Measurements from ENCODE around the gene CYP1A1. TPM values are rescaled to one million over a fixed set of nuclear protein-coding genes. Genes with fewer than 3 reads are reported as not detected.

Gene CYP1A1, protein sequence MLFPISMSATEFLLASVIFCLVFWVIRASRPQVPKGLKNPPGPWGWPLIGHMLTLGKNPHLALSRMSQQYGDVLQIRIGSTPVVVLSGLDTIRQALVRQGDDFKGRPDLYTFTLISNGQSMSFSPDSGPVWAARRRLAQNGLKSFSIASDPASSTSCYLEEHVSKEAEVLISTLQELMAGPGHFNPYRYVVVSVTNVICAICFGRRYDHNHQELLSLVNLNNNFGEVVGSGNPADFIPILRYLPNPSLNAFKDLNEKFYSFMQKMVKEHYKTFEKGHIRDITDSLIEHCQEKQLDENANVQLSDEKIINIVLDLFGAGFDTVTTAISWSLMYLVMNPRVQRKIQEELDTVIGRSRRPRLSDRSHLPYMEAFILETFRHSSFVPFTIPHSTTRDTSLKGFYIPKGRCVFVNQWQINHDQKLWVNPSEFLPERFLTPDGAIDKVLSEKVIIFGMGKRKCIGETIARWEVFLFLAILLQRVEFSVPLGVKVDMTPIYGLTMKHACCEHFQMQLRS
- polyA plus RNA-seq (ENCODE audit: insufficient read length in 4 of 4): under 1 TPM in 1 of 4 donors, not detected in 3; 0.20 TPM

DNA sequence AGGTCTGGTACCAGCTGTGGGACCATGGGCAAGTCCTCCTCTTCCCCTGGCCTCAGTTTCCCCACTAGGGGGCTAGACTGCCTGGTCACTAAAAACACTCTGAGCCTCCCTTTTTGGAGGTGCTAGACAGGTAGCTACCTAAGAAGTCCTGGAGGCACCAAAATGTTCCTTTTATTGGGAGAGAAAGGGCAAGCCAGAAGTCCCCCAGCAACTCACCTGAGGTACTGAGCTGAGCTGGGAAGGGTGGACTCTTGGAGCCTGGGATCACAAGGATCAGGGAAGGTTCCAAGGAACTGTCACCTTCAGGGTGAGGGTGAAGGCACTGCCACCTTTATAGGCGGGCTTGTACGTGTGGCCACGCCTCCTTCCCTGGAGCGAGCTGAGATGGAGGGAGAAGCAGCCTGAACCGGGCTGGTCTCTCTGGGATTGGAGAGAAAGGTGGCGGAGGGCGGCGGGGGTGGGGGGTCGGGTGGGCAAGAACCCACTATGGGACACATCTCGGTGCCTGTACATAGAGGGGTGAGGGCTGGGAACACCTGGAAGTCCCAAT lies at the start of gene CYP1A1:
TSS of gene CYP1A1 (minus strand) at position 304 of the 550 bp plus-strand sequence. CDS start 2,431 bp downstream, outside the sequence.
- no peak for DNase-seq (ENCODE audit: low read depth in 4 of 4, low spot score in 2 of 4)

DNA sequence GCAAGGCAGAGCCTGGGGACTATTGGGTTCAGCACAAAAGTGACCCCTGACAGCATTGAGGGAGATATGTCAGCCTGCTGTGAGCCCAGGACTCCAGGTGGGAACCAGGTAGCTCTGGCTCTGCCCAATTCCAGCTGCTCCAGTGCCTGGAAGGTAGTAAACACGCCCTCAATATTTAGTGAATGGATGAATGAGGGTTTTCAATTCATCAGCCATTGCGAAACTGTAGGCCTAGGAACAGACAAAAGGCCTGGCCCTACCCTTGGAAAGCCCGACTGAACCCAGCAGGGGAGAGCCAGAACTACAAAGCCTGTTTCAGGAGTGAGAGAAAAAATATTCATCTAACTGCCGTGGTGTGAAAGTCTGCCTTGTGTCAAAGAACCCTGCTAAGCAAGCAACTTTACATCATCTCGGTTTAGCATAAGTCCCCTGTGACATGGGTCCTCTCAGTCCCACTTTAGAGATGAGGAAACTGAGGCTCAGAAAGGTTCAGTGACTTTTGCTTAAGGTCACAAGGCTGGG lies 48.5 kb upstream of the CYP1A1 start:
- DNase-seq (ENCODE audit: low read depth in 4 of 4, low spot score in 2 of 4): no peak

DNA sequence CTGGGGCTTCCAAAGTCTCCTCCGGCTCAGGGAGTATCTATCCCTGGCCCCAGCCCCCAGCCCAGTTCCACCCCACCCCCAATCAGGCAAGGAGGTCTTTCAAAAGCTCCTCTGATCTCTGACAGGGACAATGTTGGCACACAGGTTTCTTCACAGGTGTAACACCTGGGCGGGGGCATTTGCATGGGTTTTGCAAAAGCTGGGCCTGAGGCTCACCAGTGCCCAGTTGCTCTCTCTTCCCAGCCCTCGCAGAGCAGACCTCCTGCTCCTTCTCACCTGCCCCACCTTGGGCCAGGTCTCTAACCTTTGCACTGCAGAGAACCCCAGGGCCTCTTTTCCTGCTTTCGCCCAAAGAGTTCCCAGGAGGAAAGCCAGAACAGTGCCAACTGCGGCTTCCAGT lies 48.0 kb upstream of the CYP1A1 start:
- no peak for DNase-seq (ENCODE audit: low read depth in 4 of 4, low spot score in 2 of 4)

DNA sequence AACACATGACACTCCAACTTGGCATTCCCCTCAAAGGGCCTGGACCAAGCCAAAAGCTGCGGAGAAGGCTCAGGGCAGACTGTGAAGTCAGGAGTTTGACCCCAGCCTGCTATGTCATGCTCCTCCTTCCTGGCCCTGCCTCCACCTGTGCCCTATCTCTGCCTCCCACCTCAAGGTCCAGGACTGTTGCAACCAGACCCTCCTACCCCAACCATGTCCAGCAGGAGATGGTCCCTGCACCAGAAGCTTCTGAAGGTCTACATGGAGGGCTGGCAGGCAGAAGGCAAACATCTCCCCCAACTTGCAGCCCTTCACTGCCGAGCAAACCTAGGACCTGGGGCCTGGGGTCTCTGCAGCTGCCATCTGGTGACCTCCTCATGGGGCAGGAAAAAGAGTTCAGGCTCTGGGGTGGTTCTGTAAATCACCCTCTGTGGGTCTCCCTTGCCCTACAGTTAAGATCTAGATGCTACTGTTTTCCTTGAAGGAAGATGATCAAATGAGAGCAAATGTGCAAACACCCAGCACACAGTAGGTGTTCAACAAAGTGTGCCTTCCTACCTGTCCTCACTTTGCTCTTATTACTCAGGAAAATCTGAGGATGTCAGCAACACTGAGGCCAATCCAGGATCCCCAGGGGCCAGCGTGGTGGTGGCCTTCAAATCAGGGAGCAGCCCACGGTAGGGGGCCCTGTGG lies 45.0 kb upstream of the CYP1A1 start:
- DNase-seq (ENCODE audit: low read depth in 4 of 4, low spot score in 2 of 4): no peak

DNA sequence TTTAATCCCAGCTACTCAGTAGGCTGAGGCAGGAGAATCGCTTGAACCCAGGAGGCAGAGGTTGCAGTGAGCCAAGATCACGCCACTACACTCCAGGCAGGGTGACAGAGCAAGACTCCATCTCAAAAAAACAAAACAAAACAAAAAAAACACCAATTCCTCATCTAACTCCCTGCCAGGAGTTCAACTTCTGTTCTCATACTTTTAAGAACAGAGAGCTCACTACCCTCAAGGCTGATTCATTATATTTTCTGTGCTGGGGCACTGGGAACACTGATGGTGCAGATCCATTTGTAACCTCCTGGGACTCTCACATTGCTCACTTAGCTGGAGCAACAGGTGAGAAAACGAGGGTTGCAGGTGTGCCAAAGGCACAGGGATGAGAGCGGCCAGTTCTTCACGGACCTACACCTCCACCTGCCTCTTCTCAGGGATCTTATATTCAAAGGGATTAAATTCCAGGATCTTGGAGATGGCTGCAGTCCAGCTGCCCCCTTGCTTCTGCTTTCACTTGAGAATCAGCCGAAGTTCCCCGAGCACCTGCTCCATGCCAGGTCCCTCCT lies 44.2 kb upstream of the CYP1A1 start:
- DNase-seq (ENCODE audit: low read depth in 4 of 4, low spot score in 2 of 4): no peak

DNA sequence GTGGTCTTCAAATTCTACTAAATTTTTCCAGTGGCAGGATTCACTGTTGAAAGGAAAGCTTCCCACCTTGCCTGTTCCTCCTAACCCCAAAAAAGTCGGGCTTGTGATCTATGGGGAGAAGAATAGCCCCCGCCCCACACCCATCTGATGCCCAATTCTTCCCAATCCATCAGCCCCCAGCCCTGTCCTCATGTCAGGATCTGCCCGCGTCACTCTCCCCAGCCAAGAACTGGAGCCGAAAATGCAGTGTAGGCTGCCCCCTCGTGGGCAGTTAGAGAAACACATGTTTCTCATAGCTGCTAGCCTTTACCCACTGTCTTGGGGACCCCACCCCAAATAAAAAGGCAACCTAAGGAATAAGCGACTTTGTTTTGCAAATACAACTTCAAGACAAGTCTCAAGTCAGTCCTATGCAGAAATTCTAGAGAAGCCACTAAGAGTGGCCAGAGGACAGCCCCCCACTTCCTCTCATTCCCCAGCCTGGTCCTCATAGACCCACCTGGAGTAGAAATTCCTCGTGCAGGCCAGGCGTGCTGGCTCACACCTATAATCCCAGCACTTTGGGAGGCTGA lies 43.5 kb upstream of the CYP1A1 start:
- no peak for DNase-seq (ENCODE audit: low read depth in 4 of 4, low spot score in 2 of 4)

DNA sequence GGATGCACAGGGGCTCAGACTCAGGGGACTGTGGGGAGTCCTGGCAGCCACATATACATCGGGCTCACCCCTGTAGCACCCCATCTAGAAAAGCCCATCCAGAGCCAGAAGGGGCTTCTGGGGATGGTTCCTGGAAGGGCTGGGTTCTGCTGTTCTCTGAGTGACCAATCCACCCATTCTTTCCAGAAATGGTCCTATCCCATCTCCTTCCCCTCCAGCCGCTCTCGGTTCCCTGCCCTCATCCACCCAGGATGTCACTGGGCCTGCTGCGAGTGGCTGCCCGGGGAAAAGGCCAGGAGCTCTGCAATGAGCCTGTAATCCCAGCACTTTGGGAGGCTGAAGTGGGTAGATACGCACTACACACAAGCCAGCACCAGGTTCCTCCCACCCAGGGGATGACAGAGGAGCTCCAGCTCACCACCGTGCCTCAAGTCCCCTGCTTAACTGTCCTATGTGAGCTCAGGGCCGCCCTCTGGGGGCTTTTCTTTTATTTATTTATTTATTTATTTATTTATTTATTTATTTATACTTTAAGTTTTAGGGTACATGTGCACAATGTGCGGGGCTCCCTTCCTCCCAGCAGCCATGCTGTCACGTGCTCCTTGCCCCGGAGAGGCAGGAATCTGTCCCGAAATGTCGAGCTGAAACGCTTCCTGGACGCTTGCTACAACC lies 42.9 kb upstream of the CYP1A1 start:
- DNase-seq (ENCODE audit: low read depth in 4 of 4, low spot score in 2 of 4): no peak

DNA sequence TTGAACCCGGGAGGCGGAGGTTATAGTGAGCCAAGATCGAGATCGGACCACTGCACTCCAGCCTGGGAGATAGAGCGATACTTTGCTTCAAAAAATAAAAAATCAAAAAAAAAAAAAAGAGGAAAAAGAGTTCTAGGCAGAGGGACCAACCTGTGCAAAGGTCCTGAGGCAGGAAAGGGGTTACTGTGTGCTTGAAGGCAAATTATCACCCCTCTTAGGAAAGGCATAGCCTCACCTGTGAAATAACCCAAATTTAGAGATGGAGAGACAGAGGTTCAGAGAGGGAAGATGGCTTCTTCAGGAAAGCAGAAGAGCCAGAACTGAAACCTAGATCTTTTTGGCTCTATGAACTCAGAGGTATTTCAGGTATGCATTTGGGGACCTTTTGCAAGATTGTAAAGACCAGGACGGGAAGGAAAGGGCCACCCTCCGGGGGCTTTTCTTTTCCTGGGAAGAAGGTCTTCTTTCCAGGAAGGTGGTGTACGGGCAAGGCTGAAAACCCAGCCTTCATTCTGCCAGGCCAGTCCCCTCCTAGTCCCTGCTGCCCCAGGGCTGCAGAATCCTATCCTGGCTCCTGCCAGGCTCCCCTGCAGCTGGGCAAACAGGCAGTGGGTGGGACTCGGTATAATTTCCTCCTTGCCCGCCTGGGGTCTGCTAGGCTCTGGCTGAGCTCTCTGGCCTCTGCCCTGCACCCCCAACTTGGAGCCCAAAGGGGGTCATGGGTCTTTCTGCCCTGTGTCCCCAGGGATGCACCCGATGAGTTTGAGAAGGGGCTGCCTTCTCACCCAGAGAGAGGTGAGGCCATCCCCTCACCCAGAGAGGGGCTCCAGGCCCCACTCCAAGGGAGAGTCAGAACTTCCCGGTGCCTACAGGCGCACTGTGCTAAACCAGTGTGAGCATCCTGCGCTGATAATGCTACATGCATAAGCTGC lies 42.1 kb upstream of the CYP1A1 start:
- no peak for DNase-seq (ENCODE audit: low read depth in 4 of 4, low spot score in 2 of 4)

DNA sequence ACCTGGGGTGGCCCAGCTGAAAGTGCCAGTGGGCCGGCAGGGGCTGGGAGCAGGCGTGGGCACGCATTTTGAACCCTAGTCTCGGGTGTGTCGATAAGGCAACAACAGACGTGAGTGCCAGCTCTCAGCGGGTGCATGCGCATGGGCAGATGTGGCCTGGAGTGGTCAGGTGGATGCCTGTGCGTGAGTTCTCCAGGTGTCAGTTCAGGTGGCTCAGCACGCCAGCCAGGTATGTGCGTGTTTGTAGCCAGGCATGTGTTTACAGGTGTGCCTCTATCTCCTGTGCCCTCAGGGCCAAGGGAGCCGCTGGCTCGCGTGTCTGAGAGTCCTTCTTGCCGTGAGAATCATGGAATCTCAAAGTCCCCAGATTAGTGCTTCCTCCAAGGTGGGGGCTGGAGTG lies 38.1 kb upstream of the CYP1A1 start:
- no peak for DNase-seq (ENCODE audit: low read depth in 4 of 4, low spot score in 2 of 4)

DNA sequence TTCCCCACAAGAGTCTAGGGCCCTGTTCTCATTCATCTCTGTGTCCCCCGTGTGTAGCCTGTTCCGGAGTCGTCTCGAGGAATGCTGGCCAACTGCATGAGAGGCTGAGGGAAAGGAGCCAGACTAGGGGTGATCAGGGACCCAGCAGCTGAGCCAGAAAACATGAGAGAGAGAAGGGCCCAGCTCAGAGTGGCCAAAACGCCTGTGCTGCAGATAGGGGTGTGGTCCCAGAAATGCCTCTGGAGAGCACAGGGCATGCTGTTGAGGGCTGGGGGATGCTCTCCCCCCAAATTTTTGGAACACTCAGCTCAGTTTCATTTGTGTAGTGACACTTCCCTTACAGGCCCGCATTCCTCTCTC lies 37.4 kb upstream of the CYP1A1 start:
- no peak for DNase-seq (ENCODE audit: low read depth in 4 of 4, low spot score in 2 of 4)

DNA sequence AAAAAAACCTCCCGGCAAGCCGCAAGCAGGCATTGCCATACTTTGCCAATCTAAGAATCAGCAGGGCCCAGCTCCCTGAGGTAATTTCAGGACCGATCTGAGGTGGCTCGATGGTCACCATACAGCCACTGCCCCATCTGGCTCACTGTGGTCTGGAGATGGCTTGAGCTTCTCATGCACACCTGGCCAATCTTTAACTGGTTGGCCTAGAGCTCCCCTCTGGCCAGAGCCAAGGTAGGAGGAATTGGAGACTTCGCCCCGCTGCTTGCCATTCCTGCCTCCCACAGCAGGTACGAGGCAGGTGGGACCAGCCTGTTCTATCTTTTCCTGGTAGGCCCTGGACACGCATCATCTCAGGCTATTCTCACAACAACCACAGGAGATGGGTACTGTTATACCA lies 33.4 kb upstream of the CYP1A1 start:
- no peak for DNase-seq (ENCODE audit: low read depth in 4 of 4, low spot score in 2 of 4)

DNA sequence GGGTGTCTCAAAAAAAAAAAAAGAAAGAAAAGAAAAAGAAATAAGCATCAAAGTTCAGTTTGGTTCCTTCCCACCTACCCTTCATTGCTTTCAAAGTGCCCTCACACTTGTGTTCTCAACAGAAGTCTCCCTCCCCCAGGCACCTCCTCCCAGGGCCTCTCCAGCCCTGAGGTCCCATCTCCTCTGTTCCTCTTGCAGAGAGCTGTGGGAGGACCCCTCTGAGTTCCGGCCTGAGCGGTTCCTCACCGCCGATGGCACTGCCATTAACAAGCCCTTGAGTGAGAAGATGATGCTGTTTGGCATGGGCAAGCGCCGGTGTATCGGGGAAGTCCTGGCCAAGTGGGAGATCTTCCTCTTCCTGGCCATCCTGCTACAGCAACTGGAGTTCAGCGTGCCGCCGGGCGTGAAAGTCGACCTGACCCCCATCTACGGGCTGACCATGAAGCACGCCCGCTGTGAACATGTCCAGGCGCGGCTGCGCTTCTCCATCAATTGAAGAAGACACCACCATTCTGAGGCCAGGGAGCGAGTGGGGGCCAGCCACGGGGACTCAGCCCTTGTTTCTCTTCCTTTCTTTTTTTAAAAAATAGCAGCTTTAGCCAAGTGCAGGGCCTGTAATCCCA lies 29.4 kb upstream of the CYP1A1 start:
- no peak for DNase-seq (ENCODE audit: low read depth in 4 of 4, low spot score in 2 of 4)

DNA sequence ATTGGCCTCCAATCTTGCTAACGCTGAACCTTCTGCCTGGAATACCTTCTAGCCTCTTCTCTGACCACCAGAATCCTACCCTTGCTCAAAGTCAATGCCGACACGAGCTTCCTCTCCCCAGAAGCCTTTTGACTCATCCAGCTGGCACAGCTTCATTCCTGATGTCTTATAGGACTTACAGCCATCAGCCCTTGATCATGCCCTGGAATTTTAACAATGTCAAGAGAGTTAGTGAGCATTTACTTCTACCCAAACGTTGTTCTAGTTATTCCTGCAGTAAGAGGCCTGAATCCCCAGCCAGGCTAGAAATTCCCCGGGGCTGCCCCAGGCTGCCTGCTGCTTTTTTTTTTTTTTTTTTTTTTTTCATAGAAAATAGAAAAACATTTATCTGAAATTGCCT lies 27.2 kb upstream of the CYP1A1 start:
- DNase-seq (ENCODE audit: low read depth in 4 of 4, low spot score in 2 of 4): no peak

DNA sequence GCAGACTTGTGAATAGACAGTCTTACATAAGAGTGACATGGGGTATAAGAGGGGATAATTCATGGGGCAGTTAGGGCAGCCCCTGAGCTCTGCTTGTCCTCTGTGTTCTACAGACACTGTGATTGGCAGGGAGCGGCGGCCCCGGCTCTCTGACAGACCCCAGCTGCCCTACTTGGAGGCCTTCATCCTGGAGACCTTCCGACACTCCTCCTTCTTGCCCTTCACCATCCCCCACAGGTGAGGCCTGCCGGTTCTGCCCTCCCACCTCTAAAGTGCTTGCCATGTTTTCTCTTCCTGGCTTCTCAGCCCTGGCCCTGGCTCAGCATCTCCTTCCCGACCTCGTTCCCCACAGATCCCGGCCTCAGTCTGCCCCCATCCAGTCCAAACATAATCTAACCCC lies 26.7 kb upstream of the CYP1A1 start:
- no peak for DNase-seq (ENCODE audit: low read depth in 4 of 4, low spot score in 2 of 4)

DNA sequence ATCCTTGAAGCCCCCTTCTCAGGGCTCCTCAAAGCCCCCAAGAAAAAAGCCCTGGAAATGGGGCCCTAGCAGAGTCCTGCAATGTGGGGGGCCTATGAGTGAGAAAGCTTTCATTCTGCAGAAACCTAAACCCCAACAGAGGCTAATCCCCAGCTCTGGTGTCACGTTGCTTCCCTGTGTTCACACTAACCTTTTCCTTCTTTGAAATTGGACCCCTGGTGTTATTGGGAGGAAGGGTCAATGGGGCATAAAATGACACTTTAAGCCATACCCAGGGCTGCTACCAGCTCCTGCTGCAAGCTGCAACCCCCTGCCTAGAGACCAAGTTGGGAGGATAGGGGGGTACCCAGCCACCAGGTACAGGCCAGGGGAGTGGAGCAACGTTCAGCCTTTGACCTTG lies 25.4 kb upstream of the CYP1A1 start:
- peak in 1 of 4 donors; percentile 52 for DNase-seq (ENCODE audit: low read depth in 4 of 4, low spot score in 2 of 4)

DNA sequence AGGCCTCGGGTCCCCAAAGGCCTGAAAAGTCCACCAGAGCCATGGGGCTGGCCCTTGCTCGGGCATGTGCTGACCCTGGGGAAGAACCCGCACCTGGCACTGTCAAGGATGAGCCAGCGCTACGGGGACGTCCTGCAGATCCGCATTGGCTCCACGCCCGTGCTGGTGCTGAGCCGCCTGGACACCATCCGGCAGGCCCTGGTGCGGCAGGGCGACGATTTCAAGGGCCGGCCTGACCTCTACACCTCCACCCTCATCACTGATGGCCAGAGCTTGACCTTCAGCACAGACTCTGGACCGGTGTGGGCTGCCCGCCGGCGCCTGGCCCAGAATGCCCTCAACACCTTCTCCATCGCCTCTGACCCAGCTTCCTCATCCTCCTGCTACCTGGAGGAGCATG lies 24.5 kb upstream of the CYP1A1 start:
- no peak for DNase-seq (ENCODE audit: low read depth in 4 of 4, low spot score in 2 of 4)

DNA sequence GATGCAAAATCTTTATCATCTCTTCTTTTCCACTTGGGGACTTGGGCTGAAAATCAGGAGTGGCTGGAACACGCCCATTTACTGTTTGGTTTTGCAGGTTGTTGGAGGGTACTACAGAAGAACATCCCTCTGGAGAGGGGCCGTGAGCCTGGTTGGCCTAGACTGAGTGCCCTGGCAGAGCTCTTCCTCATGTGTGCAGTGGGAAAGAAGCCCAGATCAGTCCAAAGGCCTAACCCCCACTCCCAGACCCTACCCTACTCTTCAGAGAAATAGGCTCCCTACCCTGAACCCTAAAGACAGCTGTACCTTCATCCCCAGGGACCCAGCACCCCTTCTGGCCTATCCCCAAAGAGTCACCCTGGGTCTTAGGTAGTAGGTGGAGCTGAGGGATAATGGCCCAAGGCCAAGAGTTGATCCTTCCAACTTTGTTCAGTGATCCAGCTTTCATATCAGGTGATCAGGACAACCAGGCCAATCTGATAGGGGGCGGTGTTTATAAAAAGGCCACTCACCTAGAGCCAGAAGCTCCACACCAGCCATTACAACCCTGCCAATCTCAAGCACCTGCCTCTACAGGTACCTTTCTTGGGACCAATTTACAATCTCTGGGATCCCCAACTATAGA lies 23.1 kb upstream of the CYP1A1 start, which contains the start of gene CYP1A2:
TSS of gene CYP1A2 (plus strand) at position 524 of the 625 bp plus-strand sequence. CDS start 894 bp downstream, outside the sequence.
- no peak for DNase-seq (ENCODE audit: low read depth in 4 of 4, low spot score in 2 of 4)

DNA sequence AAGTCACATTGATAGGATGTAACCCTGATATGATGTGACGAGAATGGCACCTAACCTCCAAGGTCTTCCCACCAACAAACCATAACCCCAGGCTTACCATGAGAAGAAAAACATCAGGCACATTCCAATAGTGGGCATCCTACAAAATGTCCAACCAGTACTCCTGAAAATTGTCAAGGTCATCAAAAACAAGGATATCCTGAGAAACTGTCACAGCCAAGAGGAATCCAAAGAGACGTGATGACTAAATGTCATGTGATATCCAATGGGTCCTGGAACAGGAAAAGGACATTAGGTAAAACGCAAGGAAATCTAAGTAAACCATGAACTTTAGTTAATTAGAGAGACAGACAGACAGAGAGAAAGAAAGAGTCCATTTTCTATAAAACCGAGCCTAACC lies 21.1 kb upstream of the CYP1A1 start:
- no peak for DNase-seq (ENCODE audit: low read depth in 4 of 4, low spot score in 2 of 4)
